HG03159 (cell line): ENCODE results near the gene FMC1.
"Not testable (repeated sequence)": the region's sequence is repeated elsewhere in the genome, so short reads cannot be mapped to it uniquely, and the experiment has no call there.

Experiments
- ATAC-seq: cut with Tn5 transposase; IDR thresholded peaks from one replicate; pipeline ENCODE4 v1.9.1; 2021; ENCODE audit warnings: mild to moderate bottlenecking, moderate library complexity; ENCODE audit not compliant: unreplicated experiment

Gene FMC1

GRCh38 chr7:139340037-139340807, 915 bp upstream of the FMC1 start:
- peak; percentile 84 for ATAC-seq

DNA sequence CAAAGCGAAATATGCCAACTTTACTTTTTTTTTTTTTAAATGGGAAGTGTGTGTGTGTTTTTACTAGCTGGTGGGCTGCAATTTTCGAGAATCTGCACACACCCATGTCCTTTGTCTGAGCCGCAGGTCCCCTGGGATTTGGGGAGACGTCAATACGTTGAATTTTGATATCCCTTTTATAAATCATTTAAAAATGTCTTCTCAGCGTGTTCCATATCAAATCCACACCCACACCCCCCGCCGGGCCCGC, 404 bp upstream of the FMC1 start:
- ATAC-seq, result no peak

GRCh38 chr7:139341776-139342226, 664 bp downstream of the FMC1 start:
- ATAC-seq, result no peak

GRCh38 chr7:139345042-139345441, 3.9 kb downstream of the FMC1 start:
- ATAC-seq, result no peak

DNA sequence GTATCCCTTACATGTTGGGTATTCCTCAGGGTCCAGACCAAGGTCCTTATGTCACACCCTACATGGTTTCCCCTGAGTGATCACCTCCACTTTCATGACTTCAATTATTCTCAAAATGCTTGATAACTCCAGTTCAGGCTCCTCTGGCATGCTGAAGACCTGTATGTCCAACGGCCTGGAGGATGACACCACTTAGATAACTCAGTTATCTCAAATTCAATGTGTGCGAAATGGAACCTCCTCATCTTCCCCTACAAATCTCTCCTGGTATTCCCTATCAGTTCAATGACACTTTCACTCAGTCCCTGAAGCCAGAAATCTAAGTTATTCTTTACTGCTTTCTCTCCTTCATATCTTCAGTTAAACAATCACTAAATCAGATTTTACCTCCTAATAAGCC, 9.9 kb downstream of the FMC1 start:
- no peak for ATAC-seq

DNA sequence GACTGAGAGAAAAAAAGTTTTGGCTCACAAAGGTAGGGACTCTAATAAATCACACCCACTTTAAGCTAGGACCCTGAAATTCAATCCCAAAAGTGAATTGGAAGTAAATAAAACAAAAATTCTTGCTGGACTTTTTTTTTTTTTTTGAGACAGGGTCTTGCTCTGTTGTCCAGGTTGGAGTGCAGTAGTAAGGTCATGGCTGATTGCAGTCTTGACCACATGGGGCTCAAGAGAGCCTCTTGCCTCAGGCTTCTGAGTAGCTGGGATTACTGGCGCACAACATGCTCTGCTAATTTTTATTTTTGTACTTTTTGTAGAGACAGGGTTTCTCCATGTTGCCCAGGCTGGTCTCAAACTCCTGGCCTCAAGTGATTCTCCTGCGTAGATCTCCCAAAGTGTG, 13.6 kb downstream of the FMC1 start:
- ATAC-seq, result no peak

DNA sequence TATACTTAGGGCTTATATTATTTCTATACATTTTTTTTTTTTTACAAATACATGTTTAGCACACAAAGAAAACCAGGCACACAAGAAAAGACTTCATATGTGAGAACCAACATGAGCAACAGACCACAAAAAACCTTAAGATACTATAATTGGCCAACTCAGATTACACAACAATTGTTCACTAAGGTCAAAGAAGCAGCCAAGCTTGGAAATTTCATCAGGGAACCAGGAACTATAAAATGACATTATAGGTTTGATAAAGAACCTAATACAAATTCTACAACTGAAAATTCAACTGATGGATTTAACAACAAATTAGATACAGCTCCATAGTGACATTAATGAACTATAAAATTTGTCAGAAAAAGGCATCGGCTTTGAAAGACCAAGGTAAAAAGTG, 14.2 kb downstream of the FMC1 start:
- ATAC-seq, result no peak

GRCh38 chr7:139357729-139358506, 16.8 kb downstream of the FMC1 start:
- not testable (repeated sequence) for ATAC-seq

DNA sequence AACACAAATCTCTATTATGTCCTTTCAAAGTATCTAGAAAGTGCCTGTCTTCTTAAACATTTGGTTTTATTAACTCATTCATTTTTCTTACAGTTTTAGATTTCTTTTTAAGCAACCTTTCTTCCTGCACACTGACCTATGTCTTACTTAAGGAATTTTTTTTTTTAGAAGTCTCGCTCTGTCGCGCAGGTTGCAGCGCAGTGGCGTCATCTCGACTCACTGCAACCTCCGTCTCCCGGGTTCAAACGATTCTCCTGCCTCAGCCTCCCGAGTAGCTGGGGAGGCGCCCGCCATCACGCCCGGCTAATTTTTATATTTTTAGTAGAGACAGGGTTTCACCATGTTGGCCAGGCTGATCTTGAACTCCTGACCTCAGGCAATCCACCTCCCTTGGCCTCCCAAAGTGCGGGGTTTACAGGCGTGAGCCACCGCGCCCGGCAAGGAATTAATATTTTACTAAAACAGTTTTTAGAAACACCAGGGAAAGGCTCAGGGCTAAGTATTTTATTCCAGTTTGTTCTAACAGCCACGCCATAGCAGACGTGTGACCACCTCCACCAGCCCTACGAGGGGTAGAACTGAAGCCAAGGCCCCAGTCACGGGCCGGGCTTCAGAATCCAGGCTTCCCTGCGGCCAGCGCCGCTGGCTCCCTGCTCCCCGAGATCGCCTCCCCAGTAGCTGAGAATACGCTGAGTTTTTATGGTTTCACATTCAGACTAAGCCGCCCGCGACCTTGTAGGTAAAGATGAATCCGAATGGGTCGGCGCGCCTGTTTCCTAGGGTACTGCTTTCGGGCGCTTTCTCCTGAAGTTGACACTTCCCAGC, 17.6 kb downstream of the FMC1 start:
- ATAC-seq, result peak; percentile 19

- ATAC-seq, result peak; percentile 78
These were observed 18.5 kb downstream of the FMC1 start, which contains the start of gene LUC7L2 for GRCh38 chr7:139359366-139360209. Gene LUC7L2 (plus strand): TSS chr7:139359894. CDS start chr7:139360262, 368 bp downstream.

GRCh38 chr7:139360210-139360947, 19.2 kb downstream of the FMC1 start:
- ATAC-seq, result peak; percentile 62

DNA sequence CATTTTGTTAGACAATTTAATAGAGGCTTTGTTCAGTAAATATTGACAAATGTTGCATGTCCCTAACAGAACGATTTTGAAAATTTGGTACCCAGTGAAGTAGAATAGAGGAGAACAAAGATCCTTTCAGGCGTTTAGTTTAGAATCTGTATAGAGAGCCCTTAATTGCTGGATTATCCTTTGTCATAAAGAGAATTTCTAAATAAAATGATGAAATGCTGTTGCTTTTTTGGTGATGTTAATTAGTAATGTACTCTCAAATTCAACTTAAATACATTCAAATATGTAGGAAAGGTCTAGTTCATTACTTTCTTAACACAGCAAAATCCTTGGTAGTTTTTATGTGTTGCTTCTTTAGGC, 19.8 kb downstream of the FMC1 start:
- ATAC-seq, result no peak

GRCh38 chr7:139361523-139361922, 20.4 kb downstream of the FMC1 start:
- ATAC-seq, result no peak

DNA sequence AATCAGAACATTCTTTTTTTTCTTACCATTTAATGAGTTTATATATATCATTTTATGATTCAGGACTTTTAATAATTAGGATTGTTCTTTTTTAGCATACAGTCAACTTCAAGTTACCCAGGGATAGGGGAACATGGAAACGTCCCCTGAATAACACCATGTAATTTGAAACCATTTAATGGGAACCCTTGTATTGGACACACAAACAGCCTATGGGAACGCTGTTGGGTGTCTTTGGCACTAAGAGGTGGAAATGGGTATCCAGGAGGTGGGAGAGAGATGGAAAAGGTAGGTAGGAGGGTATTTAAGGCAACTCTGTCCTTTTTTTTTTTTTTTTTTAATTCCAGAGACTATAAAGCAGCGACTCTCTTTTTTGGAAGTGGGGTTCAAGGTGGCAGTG, 21.2 kb downstream of the FMC1 start:
- no peak for ATAC-seq

DNA sequence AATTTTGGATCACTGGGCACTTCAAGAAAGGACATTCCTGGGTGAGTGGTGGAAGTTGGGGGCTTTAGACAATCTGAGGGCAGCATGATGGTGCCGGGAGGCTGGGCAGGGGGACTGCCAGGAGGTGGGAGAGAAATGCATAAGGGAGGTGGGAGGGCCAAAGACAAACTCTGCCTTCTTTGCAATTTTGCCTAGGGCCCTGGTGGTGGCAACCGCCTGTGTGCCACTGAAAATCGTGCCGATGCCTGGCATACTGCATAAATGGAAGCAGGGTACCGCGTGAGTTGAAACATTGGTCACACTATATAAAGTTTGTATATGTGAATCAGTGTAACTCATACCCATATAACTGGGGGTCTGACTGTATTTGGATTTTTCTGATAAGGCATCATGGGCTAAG, 21.8 kb downstream of the FMC1 start:
- no peak for ATAC-seq

GRCh38 chr7:139365336-139365735, 24.2 kb downstream of the FMC1 start:
- ATAC-seq, result no peak

DNA sequence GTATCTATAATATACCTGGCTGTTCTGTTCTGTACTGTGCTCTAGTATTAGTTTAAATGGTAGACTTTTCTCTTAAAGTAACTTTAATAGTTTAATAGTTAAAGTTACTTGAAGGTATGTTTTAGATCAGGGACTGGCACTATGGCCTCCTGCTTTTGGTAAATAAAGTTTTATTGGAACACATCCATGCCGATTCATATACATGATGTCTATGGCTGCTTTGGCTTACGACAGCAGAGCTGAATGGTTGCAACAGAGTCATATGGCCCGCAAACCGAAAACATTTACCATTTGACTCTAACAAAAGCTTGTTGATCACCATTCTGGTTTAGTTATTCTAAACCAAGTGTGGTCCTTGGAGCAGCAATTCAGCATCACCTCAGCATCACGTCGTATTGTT, 25.3 kb downstream of the FMC1 start:
- no peak for ATAC-seq

GRCh38 chr7:139367438-139368155, 26.5 kb downstream of the FMC1 start:
- ATAC-seq, result no peak

DNA sequence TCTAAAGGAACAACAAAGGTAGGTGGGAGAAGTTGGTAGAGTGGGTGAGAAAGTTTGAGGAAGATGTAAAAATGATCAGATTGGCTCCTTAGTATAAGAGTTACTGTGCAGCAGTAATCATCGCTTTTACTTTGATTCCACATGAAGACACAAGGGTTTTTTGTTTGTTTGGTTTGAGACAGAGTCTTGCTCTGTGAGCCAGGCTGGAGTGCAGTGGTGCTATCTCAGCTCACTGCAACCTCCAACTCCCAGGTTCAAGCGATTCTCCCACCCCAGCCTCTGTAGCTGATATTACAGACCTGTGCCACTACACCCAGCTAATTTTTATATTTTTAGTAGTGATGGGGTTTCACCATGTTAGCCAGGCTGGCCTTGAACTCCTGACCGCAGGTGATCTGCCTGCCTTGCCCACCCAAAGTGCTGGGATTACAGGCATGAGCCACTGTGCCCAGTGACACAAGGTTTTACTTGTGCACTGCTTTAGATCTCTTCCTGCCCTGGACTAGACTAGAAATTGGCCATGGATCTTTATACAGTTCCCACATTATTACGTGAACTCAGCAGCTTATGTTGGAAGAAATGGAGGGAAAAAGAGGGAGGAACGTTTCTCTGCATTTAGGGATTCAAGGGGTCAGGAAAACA, 29.3 kb downstream of the FMC1 start:
- no peak for ATAC-seq
